HepG2 (cell line): ENCODE measurements around the gene PEPD. TPM values are rescaled to one million over a fixed set of nuclear protein-coding genes. Genes with fewer than 3 reads are reported as not detected.

Source experiments
- CEBPB ChIP-seq: IDR thresholded peaks from 2 replicates; pipeline ENCODE4 v1.6.1; 2011; ENCODE audit warnings: low read depth, low read length, improper control_type of control experiment, borderline replicate concordance
- CREBL2 ChIP-seq: sonication (generic); formaldehyde crosslinking; IDR thresholded peaks from 2 replicates; pipeline ENCODE4 v1.8.1; 2023; ENCODE audit warnings: missing genetic modification reagents, mild to moderate bottlenecking, borderline replicate concordance
- DDIT3 ChIP-seq: sonication (generic); formaldehyde crosslinking; IDR thresholded peaks from 2 replicates; pipeline ENCODE4 v1.4.0; 2020; ENCODE audit warnings: mild to moderate bottlenecking, missing genetic modification reagents
- GPBP1L1 ChIP-seq: sonication (generic); formaldehyde crosslinking; IDR thresholded peaks from 2 replicates; pipeline ENCODE4 v1.5.0; 2020; ENCODE audit warnings: mild to moderate bottlenecking, missing genetic modification reagents
- HOXA7 ChIP-seq: sonication (generic); formaldehyde crosslinking; IDR thresholded peaks from 2 replicates; pipeline ENCODE4 v1.8.1; 2022; ENCODE audit warnings: mild to moderate bottlenecking, missing genetic modification reagents, moderate library complexity
- ISX ChIP-seq: sonication (generic); formaldehyde crosslinking; conservative IDR thresholded peaks from 2 replicates; pipeline ENCODE4 v1.5.0; 2020; ENCODE audit warnings: missing genetic modification reagents
- JDP2 ChIP-seq: sonication (generic); formaldehyde crosslinking; IDR thresholded peaks from 2 replicates; pipeline ENCODE4 v1.8.1; 2022; ENCODE audit warnings: missing genetic modification reagents, borderline replicate concordance
- MED1 ChIP-seq: sonication (generic); formaldehyde crosslinking; IDR thresholded peaks from 2 replicates; pipeline ENCODE4 v1.4.0; 2020; ENCODE audit warnings: missing genetic modification reagents
- MEF2D ChIP-seq: sonication (generic); formaldehyde crosslinking; IDR thresholded peaks from 2 replicates; pipeline ENCODE4 v1.5.1; 2020; ENCODE audit warnings: mild to moderate bottlenecking, missing genetic modification reagents
- RAD51 ChIP-seq: fragments of 450-650 bp; IDR thresholded peaks from 2 replicates; pipeline ENCODE4 v1.6.1; 2016; ENCODE audit warnings: borderline replicate concordance
- SIX1 ChIP-seq: sonication (generic); formaldehyde crosslinking; IDR thresholded peaks from 2 replicates; pipeline ENCODE4 v1.4.0; 2020; ENCODE audit warnings: missing genetic modification reagents, borderline replicate concordance
- TBX3 ChIP-seq: fragments of 450-650 bp; IDR thresholded peaks from 2 replicates; pipeline ENCODE4 v1.6.1; 2017; ENCODE audit warnings: antibody characterized with exemption, mild to moderate bottlenecking, inconsistent platforms, borderline replicate concordance
- TRIM24 ChIP-seq: sonication (generic); formaldehyde crosslinking; IDR thresholded peaks from 2 replicates; pipeline ENCODE4 v1.8.0; 2022; ENCODE audit warnings: mild to moderate bottlenecking, missing genetic modification reagents
- ZEB1 ChIP-seq: IDR thresholded peaks from 2 replicates; pipeline ENCODE4 v1.6.1; 2012; ENCODE audit warnings: mild to moderate bottlenecking, low read depth, inconsistent platforms; ENCODE audit not compliant: insufficient replicate concordance
- ZNF142 ChIP-seq: sonication (generic); formaldehyde crosslinking; IDR thresholded peaks from 2 replicates; pipeline ENCODE4 v1.4.0; 2020; ENCODE audit warnings: missing genetic modification reagents
- ZNF251 ChIP-seq: sonication (generic); formaldehyde crosslinking; IDR thresholded peaks from 2 replicates; pipeline ENCODE4 v1.9.0; 2021; ENCODE audit warnings: mild to moderate bottlenecking, missing genetic modification reagents
- ZNF431 ChIP-seq: sonication (generic); formaldehyde crosslinking; IDR thresholded peaks from 2 replicates; pipeline ENCODE4 v1.9.0; 2022; ENCODE audit warnings: missing genetic modification reagents, low read depth, mild to moderate bottlenecking, borderline replicate concordance
- ZNF703 ChIP-seq: sonication (generic); formaldehyde crosslinking; IDR thresholded peaks from 2 replicates; pipeline ENCODE4 v1.5.1; 2020; ENCODE audit warnings: missing genetic modification reagents, mild to moderate bottlenecking, moderate library complexity, borderline replicate concordance
- ZNF720 ChIP-seq: sonication (generic); formaldehyde crosslinking; IDR thresholded peaks from 2 replicates; pipeline ENCODE4 v1.4.0; 2020; ENCODE audit warnings: missing genetic modification reagents
- ZNF740 ChIP-seq: sonication (generic); formaldehyde crosslinking; IDR thresholded peaks from 2 replicates; pipeline ENCODE4 v1.4.0; 2020; ENCODE audit warnings: missing genetic modification reagents
- ZNF891 ChIP-seq: sonication (generic); formaldehyde crosslinking; IDR thresholded peaks from 2 replicates; pipeline ENCODE4 v1.5.0; 2020; ENCODE audit warnings: mild to moderate bottlenecking, missing genetic modification reagents
- polyA plus RNA-seq, 8 experiments: library from polyadenylated mRNA; depleted of rRNA in 3 of 8; stranded (reverse) in 7 of 8; unstranded in 1 of 8; fragments of >200 nt; fragmentation: Illumina TruSeq in 4 of 8; extraction: Trizol in 4 of 8; gene quantifications; 2 replicates each; pipeline versions ENCODE4 v1.2.1 to v1.2.3, GENCODE V29; 2011 to 2016; ENCODE audit warnings: low read depth in 4 of 8, missing spikeins in 1 of 8, mixed read lengths in 1 of 8; ENCODE audit not compliant: insufficient read depth in 1 of 8
- total RNA-seq, 5 experiments: library from RNA; depleted of rRNA; stranded (reverse); fragments of >200 nt; fragmentation: Illumina TruSeq; extraction: Trizol; gene quantifications; 2 replicates each; pipeline ENCODE4 v1.2.3, GENCODE V29; 2016; ENCODE audit warnings: low read depth in 1 of 5

Gene PEPD
- total and polyA plus RNA-seq, 2 of the 13 experiments (the other 11 are each of a cell fraction or from before 2014, with no cell fraction given) = 60.7 to 75.1 TPM

GRCh38 chr19:33392341-33393285 is 129.0 kb downstream of the PEPD start (continued):
- 0 out of 2 replicates have a peak, but pooled peaks have one; percentile 74 for TF ChIP-seq TRIM24 (CRISPR knock-in tag)
- TF ChIP-seq SIX1 (CRISPR knock-in tag) = peak; percentile 55; the same call in 1 of the 2 replicates
- TF ChIP-seq CREBL2 (CRISPR knock-in tag) = peak; percentile 96; the same call in 1 of the 2 replicates
- TF ChIP-seq CEBPB = no peak
- peak; percentile 98 for TF ChIP-seq ZNF142 (CRISPR knock-in tag)
- TF ChIP-seq ZNF891 (CRISPR knock-in tag) = peak; percentile 100
- TF ChIP-seq ZNF251 (CRISPR knock-in tag) = peak; percentile 99
- peak; percentile 97 for TF ChIP-seq MED1 (CRISPR knock-in tag)
- TF ChIP-seq ISX (CRISPR knock-in tag) = peak; percentile 99
- TF ChIP-seq ZNF720 (CRISPR knock-in tag) = 0 out of 2 replicates have a peak, but pooled peaks have one; percentile 85
- peak; percentile 99 for TF ChIP-seq ZNF431
- TF ChIP-seq HOXA7 (CRISPR knock-in tag) = 0 out of 2 replicates have a peak, but pooled peaks have one; percentile 79
- peak; percentile 96 for TF ChIP-seq MEF2D (CRISPR knock-in tag)
- TF ChIP-seq ZNF703 (CRISPR knock-in tag) = peak; percentile 100
- TF ChIP-seq GPBP1L1 (CRISPR knock-in tag) = no peak
- peak; percentile 88; the same call in 1 of the 2 replicates for TF ChIP-seq ZNF740 (CRISPR knock-in tag)
- TF ChIP-seq DDIT3 (CRISPR knock-in tag) = no peak
- TF ChIP-seq ZEB1 = no peak
- peak; percentile 95; the same call in 1 of the 2 replicates for TF ChIP-seq JDP2
- TF ChIP-seq RAD51 = no peak
- peak; percentile 43; the same call in 1 of the 2 replicates for TF ChIP-seq TBX3
